Renal pelvis (tissue), 4 donors: ENCODE measurements around the gene NAA16. TPM values are rescaled to one million over a fixed set of nuclear protein-coding genes. Genes with fewer than 3 reads are reported as not detected.
A peak's percentile ranks its signal among the peaks of the same experiment; 100 is the strongest.
"Not testable (repeated sequence)": the region's sequence is repeated elsewhere in the genome, so short reads cannot be mapped to it uniquely, and the experiment has no call there.

Experiments used
- DNase-seq: peaks from one replicate; pipeline ENCODE4 v3.0.0-alpha.2; 2013
- polyA plus RNA-seq, 3 donors: library from polyadenylated mRNA; unstranded; fragments of 120-200 nt; gene quantifications; one replicate each; pipeline ENCODE4 v1.2.1, GENCODE V29; 2013; ENCODE audit not compliant: insufficient read length in 3 of 3

NAA16 gene
- polyA plus RNA-seq, 3 donors = 24.0 to 47.8 (median 38.5) TPM

- no peak for DNase-seq
Measured at GRCh38 chr13:41402691-41403511, 91.8 kb downstream of the NAA16 start.

- DNase-seq = no peak
Measured at GRCh38 chr13:41403983-41404382, 92.9 kb downstream of the NAA16 start.

GRCh38 chr13:41405367-41405766, 94.3 kb downstream of the NAA16 start:
- no peak for DNase-seq

- DNase-seq = no peak
Measured at GRCh38 chr13:41407380-41407779, 96.3 kb downstream of the NAA16 start.

GRCh38 chr13:41408121-41408520, 97.1 kb downstream of the NAA16 start:
- DNase-seq = no peak

GRCh38 chr13:41408746-41409145, 97.7 kb downstream of the NAA16 start:
- DNase-seq = no peak

- DNase-seq = no peak
Measured at GRCh38 chr13:41409611-41410010, 98.5 kb downstream of the NAA16 start.

GRCh38 chr13:41411060-41411459, 100.0 kb downstream of the NAA16 start:
- DNase-seq = no peak

- DNase-seq = peak; percentile 36
Measured at GRCh38 chr13:41411522-41411921, 100.5 kb downstream of the NAA16 start.

- DNase-seq = no peak
Measured at GRCh38 chr13:41413872-41414271, 102.8 kb downstream of the NAA16 start.

GRCh38 chr13:41416276-41416675, 105.2 kb downstream of the NAA16 start:
- no peak for DNase-seq

- peak; percentile 31 for DNase-seq
Measured at GRCh38 chr13:41418027-41418426, 107.0 kb downstream of the NAA16 start.

- no peak for DNase-seq
Measured at GRCh38 chr13:41418731-41419130, 107.7 kb downstream of the NAA16 start.

- no peak for DNase-seq
Measured at GRCh38 chr13:41419206-41419605, 108.1 kb downstream of the NAA16 start.

GRCh38 chr13:41420146-41420545, 109.1 kb downstream of the NAA16 start:
- DNase-seq = no peak

- DNase-seq = not testable (repeated sequence)
Measured at GRCh38 chr13:41421330-41421729, 110.3 kb downstream of the NAA16 start.

GRCh38 chr13:41421983-41422382, 110.9 kb downstream of the NAA16 start:
- DNase-seq = not testable (repeated sequence)

- not testable (repeated sequence) for DNase-seq
Measured at GRCh38 chr13:41423259-41423658, 112.2 kb downstream of the NAA16 start.

- DNase-seq = not testable (repeated sequence)
Measured at GRCh38 chr13:41424675-41425074, 113.6 kb downstream of the NAA16 start.

GRCh38 chr13:41426047-41426446, 115.0 kb downstream of the NAA16 start:
- DNase-seq = no peak
